ENCODE measurements around the gene SLX4. TPM values are rescaled to one million over a fixed set of nuclear protein-coding genes. Genes with fewer than 3 reads are reported as not detected.

SLX4 gene
- total RNA-seq, 8 experiments from 2014 or later = 3.3 to 8.4 (median 5.6) TPM

DNA sequence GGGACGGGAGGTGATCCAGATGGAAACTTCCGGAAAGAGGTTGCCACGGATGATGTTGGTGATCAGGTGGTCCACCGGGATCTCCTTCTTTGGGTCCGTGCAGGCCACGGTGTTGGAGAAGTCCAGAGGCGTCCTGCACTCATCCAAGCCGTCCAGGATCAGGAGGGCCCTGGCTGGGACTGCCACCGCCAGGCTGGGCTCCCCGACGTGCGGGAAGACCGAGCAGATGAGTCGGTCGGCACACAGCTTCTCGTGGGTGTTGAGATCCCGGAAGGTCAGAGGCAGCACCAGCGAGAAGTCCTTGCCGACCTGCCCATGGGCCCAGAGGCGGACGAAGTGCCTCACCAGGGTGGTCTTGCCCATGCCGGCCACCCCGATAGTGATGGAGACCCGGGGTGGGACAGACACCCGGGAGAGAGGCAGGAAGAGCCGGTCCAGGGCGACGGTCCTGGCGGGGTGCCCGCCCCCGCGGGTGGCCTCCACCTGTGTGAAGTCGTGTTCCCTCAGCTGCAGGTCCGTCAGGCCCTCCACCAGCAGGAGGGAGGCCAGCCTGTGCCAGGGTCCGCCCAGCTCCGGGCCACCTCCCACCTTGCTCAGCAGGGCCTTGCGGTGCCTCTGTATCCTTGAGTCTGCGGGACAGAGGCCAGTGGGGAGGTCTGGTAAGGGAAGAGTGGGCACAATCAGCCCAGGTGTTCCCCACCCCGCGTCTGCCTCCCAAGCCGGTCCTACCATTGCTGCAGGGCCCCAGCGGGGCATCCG lies 47.1 kb downstream of the SLX4 start:
- in situ Hi-C loops (cut with MboI; ENCODE audit: low pct_unique_long_range_greater_than_20kb in 2 of 9, low sequenced_read_pairs in 9 of 9, unreplicated experiment in 9 of 9) = no loop called here
- Histone ChIP-seq H3K4me3 (no peak overlapping the region), H3K4me1 (replicated peaks in 1 of 2) (no peaks in the 10 kb centered on the region), H3K27ac (no peak overlapping the region)
- WGBS, 10 experiments = 80 to 100% (median 100%) methylated on average over 1 to 8 of the region's 43 CpGs; no CpG with 5 or more reads in 5 of the 10 experiments
- ATAC-seq (replicated peaks in 6 of 8) = no peak

- H3K4me1 ChIP-seq (replicated peaks in 1 of 2) = no peaks in the 10 kb centered on the region
- ATAC-seq (replicated peaks in 6 of 8) = no peak
- no peak overlapping the region for H3K27ac ChIP-seq
- WGBS, 10 experiments = 50 to 93% (median 83%) methylated on average over 1 to 8 of the region's 29 CpGs; no CpG with 5 or more reads in 5 of the 10 experiments
- H3K4me3 ChIP-seq = no peak overlapping the region
- in situ Hi-C loops (cut with MboI; ENCODE audit: low pct_unique_long_range_greater_than_20kb in 2 of 9, low sequenced_read_pairs in 9 of 9, unreplicated experiment in 9 of 9) = no loop called here
These were observed 48.4 kb downstream of the SLX4 start for GRCh38 chr16:3562914-3563480.

DNA sequence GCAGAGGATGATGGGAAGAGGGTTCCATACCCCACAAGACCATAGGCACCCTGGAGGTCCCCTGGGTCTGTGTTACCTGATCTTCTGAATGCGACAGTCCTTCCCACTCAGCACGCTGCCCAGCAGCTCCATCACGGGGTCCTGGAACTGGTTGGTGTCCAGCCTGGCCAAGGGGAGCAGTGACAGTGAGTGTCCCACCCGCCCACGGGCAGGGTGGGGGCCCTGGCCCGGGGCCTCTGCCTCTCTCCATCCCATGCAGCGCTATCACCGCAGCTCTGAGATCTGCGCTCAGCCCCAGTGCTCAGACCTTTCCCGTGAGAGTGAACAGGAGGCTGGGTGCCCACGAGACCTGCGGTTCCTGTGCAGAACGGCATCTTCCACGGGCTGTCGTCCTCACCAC lies 49.8 kb downstream of the SLX4 start:
- no peak overlapping the region for H3K4me3 ChIP-seq
- in situ Hi-C loops (cut with MboI; ENCODE audit: low pct_unique_long_range_greater_than_20kb in 2 of 9, low sequenced_read_pairs in 9 of 9, unreplicated experiment in 9 of 9) = no loop called here
- no peaks in the 10 kb centered on the region for H3K4me1 ChIP-seq (replicated peaks in 1 of 2)
- 70 to 100% (median 87%) methylated on average over 2 to 3 of the region's 15 CpGs; no CpG with 5 or more reads in 7 of the 10 experiments for WGBS, 10 experiments
- no peak for ATAC-seq (replicated peaks in 6 of 8)
- H3K27ac ChIP-seq = no peak overlapping the region

DNA sequence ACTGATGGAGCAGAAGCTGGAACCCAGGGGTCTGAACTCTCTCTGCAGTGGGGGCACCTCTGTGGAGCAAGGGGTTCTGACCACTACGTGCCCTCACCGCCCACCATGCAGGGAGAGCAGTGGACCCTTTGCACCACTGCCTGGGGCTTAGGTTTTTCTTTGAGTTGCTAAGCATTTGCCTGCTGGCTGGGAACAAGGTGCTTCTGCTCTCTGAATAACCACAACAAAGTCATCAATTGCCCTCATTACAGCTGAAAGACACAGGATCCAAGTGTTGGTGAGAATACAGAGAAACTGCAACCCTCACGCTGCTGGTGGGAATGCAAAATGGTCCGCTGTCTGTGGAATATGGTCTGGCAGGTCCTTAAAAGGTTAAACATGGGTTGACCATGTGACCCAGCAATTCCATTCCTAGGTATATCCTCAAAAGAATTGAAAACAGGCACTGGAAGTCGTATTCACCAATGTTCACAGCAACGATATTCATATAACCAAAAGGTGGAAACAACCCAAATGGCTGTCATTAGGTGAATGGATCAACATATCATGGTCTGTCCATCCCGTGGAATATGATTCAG lies 57.0 kb downstream of the SLX4 start:
- no peak overlapping the region for H3K27ac ChIP-seq
- no peak for ATAC-seq (replicated peaks in 6 of 8)
- no peaks in the 10 kb centered on the region for H3K4me1 ChIP-seq (replicated peaks in 1 of 2)
- in situ Hi-C loops (cut with MboI; ENCODE audit: low pct_unique_long_range_greater_than_20kb in 2 of 9, low sequenced_read_pairs in 9 of 9, unreplicated experiment in 9 of 9) = no loop called here
- whole genome bisulfite sequencing, 10 experiments = 60 to 86% (median 67%) methylated on average over 1 to 5 of the region's 7 CpGs; no CpG with 5 or more reads in 1 of the 10 experiments
- no peak overlapping the region for H3K4me3 ChIP-seq

DNA sequence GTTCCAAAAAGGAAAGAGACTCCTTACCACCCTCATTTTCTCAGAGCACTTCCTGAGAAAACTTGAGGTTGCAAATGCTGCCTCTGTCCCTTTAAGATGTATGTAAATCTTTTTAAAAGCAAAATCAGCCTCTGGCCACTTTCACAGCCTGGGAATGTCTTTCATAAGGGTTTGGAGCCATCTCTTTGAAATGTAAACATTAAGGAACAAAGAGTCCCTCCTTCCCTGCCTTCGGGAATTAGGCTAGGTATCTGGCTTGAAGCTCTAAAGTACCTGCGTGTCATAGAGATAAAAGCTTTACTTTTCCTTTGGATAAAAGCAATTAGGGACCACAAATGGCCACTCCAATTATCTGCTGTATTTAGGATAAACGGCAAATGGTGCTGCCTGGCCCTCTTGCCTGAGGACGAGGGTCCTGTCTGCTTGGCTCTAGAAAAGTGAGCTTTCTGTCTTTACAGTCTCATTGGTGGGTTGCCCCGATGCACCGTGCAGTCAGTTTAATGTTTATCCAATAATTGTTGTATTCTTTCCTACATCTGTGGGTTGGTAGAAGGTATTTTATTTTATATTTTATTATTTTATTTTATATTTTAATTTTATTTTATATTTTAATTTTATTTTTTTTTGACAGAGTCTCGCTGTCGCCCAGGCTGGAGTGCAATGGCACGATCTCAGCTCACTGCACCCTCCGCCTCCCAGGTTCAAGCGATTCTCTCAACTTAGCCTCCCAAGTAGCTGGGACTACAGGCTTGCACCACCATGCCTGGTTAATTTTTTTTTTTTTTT lies 58.1 kb downstream of the SLX4 start:
- no peak overlapping the region for H3K4me3 ChIP-seq

GRCh38 chr16:3550851-3551847 lies 60.3 kb downstream of the SLX4 start:
- WGBS, 10 experiments = 19 to 100% (median 78%) methylated on average over 1 to 6 of the region's 6 CpGs
- ATAC-seq (replicated peaks in 6 of 8) = no peak
- Histone ChIP-seq H3K27ac (no peak overlapping the region), H3K4me1 (replicated peaks in 1 of 2) (no peaks in the 10 kb centered on the region), H3K4me3 (no peak overlapping the region)
- in situ Hi-C loops (cut with MboI; ENCODE audit: low pct_unique_long_range_greater_than_20kb in 2 of 9, low sequenced_read_pairs in 9 of 9, unreplicated experiment in 9 of 9) = no loop called here

More for the DNA sequence above, 58.1 kb downstream of the SLX4 start:
- Histone ChIP-seq H3K27ac (no peak overlapping the region), H3K4me1 (replicated peaks in 1 of 2) (no peaks in the 10 kb centered on the region)
- in situ Hi-C loops (cut with MboI; ENCODE audit: low pct_unique_long_range_greater_than_20kb in 2 of 9, low sequenced_read_pairs in 9 of 9, unreplicated experiment in 9 of 9) = no loop called here
- ATAC-seq (replicated peaks in 6 of 8) = peak in 1 of 8 experiments; percentile 86
- whole genome bisulfite sequencing, 10 experiments = 20 to 89% (median 58%) methylated on average over 7 to 11 of the region's 11 CpGs

GRCh38 chr16:3549906-3550305 lies 61.5 kb downstream of the SLX4 start:
- in situ Hi-C loops (cut with MboI; ENCODE audit: low pct_unique_long_range_greater_than_20kb in 2 of 9, low sequenced_read_pairs in 9 of 9, unreplicated experiment in 9 of 9) = no loop called here
- H3K27ac ChIP-seq = no peak overlapping the region
- no peak for ATAC-seq (replicated peaks in 6 of 8)
- H3K4me1 ChIP-seq (replicated peaks in 1 of 2) = no peaks in the 10 kb centered on the region
- H3K4me3 ChIP-seq = no peak overlapping the region
- 92 to 100% (median 100%) methylated on average over 1 to 2 of the region's 2 CpGs; no CpG with 5 or more reads in 7 of the 10 experiments for WGBS, 10 experiments

- 78 to 100% (median 83%) methylated on average over 1 to 6 of the region's 15 CpGs; no CpG with 5 or more reads in 6 of the 10 experiments for WGBS, 10 experiments
- no peak for ATAC-seq (replicated peaks in 6 of 8)
These were observed 62.5 kb downstream of the SLX4 start for GRCh38 chr16:3548859-3549258.

DNA sequence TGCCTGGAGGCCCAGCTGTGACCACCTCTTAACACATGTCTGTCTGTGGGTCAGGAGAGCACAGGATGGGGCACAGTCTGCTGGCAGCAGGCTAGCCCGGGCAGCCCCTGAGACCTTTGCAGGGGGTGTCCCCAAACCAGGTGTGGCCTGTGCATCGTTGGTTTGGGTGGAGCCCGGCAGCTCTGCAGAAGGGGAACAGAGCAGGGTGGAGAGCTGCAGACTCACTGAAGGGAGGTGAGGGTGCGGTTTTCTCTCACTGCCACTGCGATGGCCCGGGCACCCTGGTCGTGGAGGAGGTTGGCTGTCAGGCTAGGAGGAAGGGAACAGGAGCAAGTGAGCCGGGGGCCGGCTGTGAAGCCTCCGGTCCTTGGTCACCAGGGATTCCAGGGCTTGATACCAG lies 63.0 kb downstream of the SLX4 start:
- no peak overlapping the region for H3K4me3 ChIP-seq
- 29 to 90% (median 68%) methylated on average over 1 to 4 of the region's 10 CpGs; no CpG with 5 or more reads in 6 of the 10 experiments for WGBS, 10 experiments
- H3K4me1 ChIP-seq (replicated peaks in 1 of 2) = no peaks in the 10 kb centered on the region
- no peak overlapping the region for H3K27ac ChIP-seq
- peak in 2 of 8 experiments; percentile 44 to 51 for ATAC-seq (replicated peaks in 6 of 8)
- in situ Hi-C loops (cut with MboI; ENCODE audit: low pct_unique_long_range_greater_than_20kb in 2 of 9, low sequenced_read_pairs in 9 of 9, unreplicated experiment in 9 of 9) = no loop called here

More at GRCh38 chr16:3548859-3549258, 62.5 kb downstream of the SLX4 start:
- in situ Hi-C loops (cut with MboI; ENCODE audit: low pct_unique_long_range_greater_than_20kb in 2 of 9, low sequenced_read_pairs in 9 of 9, unreplicated experiment in 9 of 9) = no loop called here
- Histone ChIP-seq H3K4me3 (no peak overlapping the region), H3K27ac (no peak overlapping the region), H3K4me1 (replicated peaks in 1 of 2) (no peaks in the 10 kb centered on the region)

GRCh38 chr16:3546986-3547682 lies 64.3 kb downstream of the SLX4 start:
- in situ Hi-C loops (cut with MboI; ENCODE audit: low pct_unique_long_range_greater_than_20kb in 2 of 9, low sequenced_read_pairs in 9 of 9, unreplicated experiment in 9 of 9) = no loop called here

GRCh38 chr16:3542601-3543373 lies 68.6 kb downstream of the SLX4 start:
- 80 to 92% (median 88%) methylated on average over 1 to 3 of the region's 6 CpGs; no CpG with 5 or more reads in 5 of the 10 experiments for WGBS, 10 experiments
- no peak for ATAC-seq (replicated peaks in 6 of 8)
- in situ Hi-C loops (cut with MboI; ENCODE audit: low pct_unique_long_range_greater_than_20kb in 2 of 9, low sequenced_read_pairs in 9 of 9, unreplicated experiment in 9 of 9) = no loop called here

More at GRCh38 chr16:3546986-3547682, 64.3 kb downstream of the SLX4 start:
- Histone ChIP-seq H3K4me1 (replicated peaks in 1 of 2) (no peaks in the 10 kb centered on the region), H3K4me3 (no peak overlapping the region), H3K27ac (no peak overlapping the region)
- WGBS, 10 experiments = 74 to 100% (median 93%) methylated on average over 1 to 13 of the region's 15 CpGs; no CpG with 5 or more reads in 1 of the 10 experiments
- ATAC-seq (replicated peaks in 6 of 8) = peak in 1 of 8 experiments; percentile 40

More at GRCh38 chr16:3542601-3543373, 68.6 kb downstream of the SLX4 start:
- no peak overlapping the region for H3K4me3 ChIP-seq
- no peaks in the 10 kb centered on the region for H3K4me1 ChIP-seq (replicated peaks in 1 of 2)
- no peak overlapping the region for H3K27ac ChIP-seq
